GM10248 (cell line): ENCODE measurements around the gene S1PR5.

Experiments used
- CTCF ChIA-PET: fragments of 300-600 bp; sonication (Branson Sonifier 250); formaldehyde crosslinking; extraction: SDS; loops from one replicate; lab custom pipeline; 2021; ENCODE audit warnings: antibody characterized with exemption; lab: Yijun Ruan, JAX
- POLR2A ChIA-PET: fragments of 350-650 bp; sonication (Branson Sonifier 250); formaldehyde crosslinking; extraction: SDS; loops from one replicate; lab custom pipeline; 2020; ENCODE audit warnings: antibody characterized with exemption; lab: Yijun Ruan, JAX
- DNase-seq: peaks from one replicate; pipeline ENCODE4 v3.0.0; 2012; ENCODE audit errors: extremely low spot score
- CTCF ChIP-seq: IDR thresholded peaks from 2 replicates; pipeline ENCODE4 v1.5.1; 2012; ENCODE audit warnings: mild to moderate bottlenecking, low read depth; ENCODE audit errors: extremely low read depth, missing control alignments, control extremely low read depth

Gene S1PR5

GRCh38 chr19:10562609-10563008, 45.4 kb upstream of the S1PR5 start:
- CTCF ChIA-PET, result interaction anchor here (0.8 to 1.6 kb wide), 4 partner anchors 10 to 137 kb away, joined by 3 read pairs; no protein-coding TSS in a partner anchor
- no peak for TF ChIP-seq CTCF
- no peak for DNase-seq
- POLR2A ChIA-PET, result interaction anchor here (0.7 kb wide), 1 partner anchor 49 kb away, joined by 5 read pairs; no protein-coding TSS in a partner anchor

- no peak for TF ChIP-seq CTCF
- ChIA-PET POLR2A (no interaction called here), CTCF (interaction anchor here (1.2 kb wide), 1 partner anchor 13 kb away, joined by 3 read pairs; no protein-coding TSS in a partner anchor)
- DNase-seq, result no peak
These were observed 42.9 kb upstream of the S1PR5 start for GRCh38 chr19:10560154-10560553.

GRCh38 chr19:10557603-10558197, 40.5 kb upstream of the S1PR5 start:
- no peak for TF ChIP-seq CTCF
- ChIA-PET CTCF (interaction anchor here (1.5 kb wide), 1 partner anchor 140 kb away, joined by 4 read pairs; no protein-coding TSS in a partner anchor), POLR2A (interaction anchor here (0.7 kb wide), 1 partner anchor 27 kb away, joined by 3 read pairs; no protein-coding TSS in a partner anchor)
- no peak for DNase-seq

GRCh38 chr19:10555610-10555973, 38.3 kb upstream of the S1PR5 start:
- CTCF ChIA-PET, result interaction anchor here (0.7 to 1.6 kb wide), 4 partner anchors 8 to 144 kb away, joined by 3 to 5 read pairs (median 3); no protein-coding TSS in a partner anchor
- POLR2A ChIA-PET, result no interaction called here
- DNase-seq, result no peak
- no peak for TF ChIP-seq CTCF

DNA sequence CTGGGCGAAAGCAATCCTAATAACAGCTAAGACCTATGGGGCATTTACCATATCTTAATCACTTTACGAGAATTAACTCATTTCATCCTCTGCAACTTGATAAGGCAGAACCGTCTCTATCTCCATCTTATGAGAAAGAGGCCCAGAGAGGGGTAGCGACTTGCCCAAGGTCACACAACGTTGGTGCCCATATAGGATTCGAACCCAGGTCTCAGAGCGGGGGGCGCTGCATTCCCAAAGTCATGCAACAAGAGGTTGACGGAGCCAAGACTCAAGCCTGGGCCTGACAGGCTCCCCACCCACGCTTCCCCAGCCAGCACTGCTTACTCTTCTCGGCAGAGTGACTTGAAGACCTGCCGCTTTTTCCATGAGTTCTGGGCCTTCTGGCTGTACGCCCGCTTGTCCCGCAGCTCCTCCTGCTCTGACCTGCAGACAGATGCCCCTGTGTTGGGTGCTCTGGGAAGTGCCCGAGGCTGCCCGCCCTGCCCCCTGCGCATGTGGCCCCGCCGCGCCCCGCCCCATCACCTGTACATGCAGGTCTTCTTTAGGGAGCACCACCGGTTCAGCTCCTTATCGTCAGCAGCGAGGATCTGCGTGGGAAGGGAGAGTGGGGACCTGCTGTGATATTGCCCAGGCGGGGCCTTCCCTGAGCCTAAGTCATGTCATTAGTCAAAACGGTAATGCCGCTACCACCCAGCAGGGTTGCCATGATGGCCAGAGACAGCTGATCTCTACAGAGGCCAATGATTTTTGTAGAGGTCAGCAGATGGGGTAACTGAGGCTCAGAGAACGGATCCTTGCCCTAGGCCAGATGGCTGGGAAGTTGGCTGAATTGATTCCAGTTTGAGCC, 37.7 kb upstream of the S1PR5 start:
- CTCF ChIA-PET, result interaction anchor here (0.8 to 1.9 kb wide), 9 partner anchors 9 to 145 kb away, joined by 3 to 5 read pairs (median 3); no protein-coding TSS in a partner anchor

More for the DNA sequence above, 37.7 kb upstream of the S1PR5 start:
- DNase-seq, result no peak
- POLR2A ChIA-PET, result interaction anchor here (0.5 kb wide), 1 partner anchor 112 kb away, joined by 4 read pairs; no protein-coding TSS in a partner anchor
- TF ChIP-seq CTCF, result no peak
